CD4-positive, alpha-beta T cell treated with Interleukin-1 beta for 1 hour (primary cell): ENCODE data around the gene ARHGDIA.

Experiments
- DNase-seq, 2 donors: peaks; one replicate each; pipeline ENCODE4 v3.0.0-alpha.2; 2020 to 2022

The ARHGDIA gene

DNA sequence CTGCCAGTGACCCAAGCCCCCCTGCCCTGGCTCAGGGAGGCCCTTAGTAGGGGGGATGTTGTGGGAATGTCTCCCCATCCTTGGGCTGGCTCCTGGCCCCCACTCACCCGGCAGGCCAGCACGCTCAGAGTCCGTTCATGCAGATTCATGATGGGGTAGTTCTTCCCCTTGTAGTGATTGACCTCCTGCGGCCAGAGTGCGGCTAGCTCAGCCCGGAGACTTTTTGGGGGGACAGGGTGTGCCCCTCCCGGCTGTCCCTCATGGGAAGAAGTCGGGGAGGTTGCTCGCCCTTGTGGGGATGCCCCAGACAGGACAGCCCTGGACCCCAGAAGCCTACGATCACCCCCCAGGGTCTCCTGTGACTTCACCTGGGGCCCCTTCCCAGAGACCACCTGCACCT is 34.9 kb upstream of the ARHGDIA start:
- DNase-seq: no peak

- DNase-seq: no peak
Measured at GRCh38 chr17:81905424-81905875, 34.3 kb upstream of the ARHGDIA start.

DNA sequence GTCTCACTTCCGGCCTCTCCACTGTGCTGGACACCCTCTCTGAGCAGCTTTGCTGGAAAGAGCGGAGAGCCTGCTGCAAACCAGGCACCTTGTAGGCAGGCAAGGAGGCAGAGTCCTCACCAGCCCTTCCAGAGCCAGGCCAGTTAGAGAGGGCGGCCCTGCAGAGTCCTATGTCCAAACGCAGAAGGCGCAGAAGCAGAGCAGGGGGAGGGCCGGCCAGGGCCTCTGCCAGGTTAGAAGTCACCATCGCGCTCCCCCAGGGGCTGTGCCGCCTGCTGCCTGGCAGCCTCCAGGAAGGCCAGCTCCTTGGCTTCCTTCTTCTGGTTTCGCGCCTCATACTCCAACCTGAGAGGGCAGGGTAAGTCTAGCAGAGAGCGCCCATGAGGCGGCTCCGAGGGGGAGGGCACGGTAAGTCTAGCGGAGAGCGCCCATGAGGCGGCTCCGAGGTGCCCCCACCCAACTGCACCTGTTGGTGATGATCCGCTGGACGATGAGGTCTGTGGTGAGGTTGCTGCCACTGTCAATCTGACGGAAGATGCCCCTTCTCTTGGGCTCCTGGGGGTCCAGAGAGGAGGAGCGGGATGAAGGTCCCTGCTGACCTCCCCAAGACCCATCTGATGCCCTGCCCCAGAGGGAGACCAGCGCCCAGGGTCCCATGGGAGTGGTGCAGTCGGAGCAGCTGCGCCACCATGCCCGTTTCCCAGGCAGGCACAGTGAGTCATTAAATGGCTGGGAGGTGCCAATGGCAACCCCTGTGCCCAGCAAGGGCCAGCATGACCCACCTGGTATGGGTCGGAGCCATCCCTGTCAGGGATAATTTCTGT is 33.7 kb upstream of the ARHGDIA start:
- no peak for DNase-seq

DNA sequence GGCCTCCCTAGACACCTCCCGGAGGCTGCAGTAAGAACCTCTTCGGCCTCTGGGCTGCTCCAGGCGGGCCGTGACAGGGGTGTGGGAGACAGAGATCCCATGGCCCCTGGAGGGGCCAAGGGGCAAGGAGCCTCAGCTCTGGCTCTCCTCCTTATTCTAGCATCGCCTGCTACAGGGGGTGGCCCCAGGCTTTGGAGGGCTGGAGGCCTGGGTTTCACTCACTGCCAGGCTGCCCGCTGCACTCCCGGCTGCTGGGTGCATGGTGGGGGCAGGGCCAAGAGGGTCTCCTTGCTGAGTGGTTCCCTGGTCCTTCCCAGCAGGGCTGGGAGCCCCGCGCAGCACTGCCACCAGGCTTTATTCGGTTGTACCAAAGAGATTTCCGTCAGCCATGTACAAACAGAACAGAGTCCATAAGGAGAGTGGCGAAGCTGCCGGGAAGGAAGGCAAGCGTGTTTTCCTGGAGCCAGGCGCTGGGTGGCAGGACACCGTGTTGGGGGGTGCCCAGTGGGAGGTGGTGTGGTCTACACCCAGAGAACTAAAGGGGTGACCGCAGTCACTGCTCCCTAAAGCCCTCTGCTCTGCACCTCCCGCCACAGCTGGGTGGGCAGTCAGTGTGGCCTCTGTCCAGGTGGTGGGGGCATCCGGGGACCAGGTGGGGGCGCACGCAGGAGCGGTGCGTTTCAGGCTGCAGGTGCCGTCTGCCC is 32.9 kb upstream of the ARHGDIA start:
- no peak for DNase-seq

DNA sequence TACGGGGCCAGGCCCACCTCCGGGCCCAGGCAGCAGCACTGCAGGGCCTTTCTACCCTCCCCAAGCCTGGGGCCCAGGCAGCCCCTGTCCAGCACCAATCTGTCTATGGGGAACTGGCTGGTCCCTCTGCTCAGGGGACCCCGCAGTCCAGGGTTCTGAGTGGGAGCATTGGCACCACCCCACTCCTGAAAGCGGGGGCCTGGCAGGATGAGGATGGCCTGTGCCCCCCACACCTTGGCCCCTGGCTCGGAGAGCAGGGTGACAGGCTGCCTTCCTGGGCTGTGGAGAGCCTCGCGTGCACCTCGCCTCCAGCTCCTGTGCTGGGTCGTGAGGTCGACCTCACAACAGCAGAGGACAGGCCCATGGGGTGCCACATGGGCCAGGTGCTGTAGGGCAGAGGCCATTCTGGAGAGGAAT is 32.3 kb upstream of the ARHGDIA start:
- DNase-seq: no peak

GRCh38 chr17:81902653-81903414 is 31.7 kb upstream of the ARHGDIA start:
- DNase-seq: no peak

GRCh38 chr17:81902023-81902652 is 31.0 kb upstream of the ARHGDIA start, which contains the start of gene NPB:
NPB (plus strand) TSS chr17:81902238; CDS start chr17:81902278, 40 bp downstream.
- no peak for DNase-seq

GRCh38 chr17:81901167-81902022 is 30.3 kb upstream of the ARHGDIA start:
- DNase-seq: no peak

GRCh38 chr17:81900181-81900820 is 29.2 kb upstream of the ARHGDIA start:
- DNase-seq: no peak

DNA sequence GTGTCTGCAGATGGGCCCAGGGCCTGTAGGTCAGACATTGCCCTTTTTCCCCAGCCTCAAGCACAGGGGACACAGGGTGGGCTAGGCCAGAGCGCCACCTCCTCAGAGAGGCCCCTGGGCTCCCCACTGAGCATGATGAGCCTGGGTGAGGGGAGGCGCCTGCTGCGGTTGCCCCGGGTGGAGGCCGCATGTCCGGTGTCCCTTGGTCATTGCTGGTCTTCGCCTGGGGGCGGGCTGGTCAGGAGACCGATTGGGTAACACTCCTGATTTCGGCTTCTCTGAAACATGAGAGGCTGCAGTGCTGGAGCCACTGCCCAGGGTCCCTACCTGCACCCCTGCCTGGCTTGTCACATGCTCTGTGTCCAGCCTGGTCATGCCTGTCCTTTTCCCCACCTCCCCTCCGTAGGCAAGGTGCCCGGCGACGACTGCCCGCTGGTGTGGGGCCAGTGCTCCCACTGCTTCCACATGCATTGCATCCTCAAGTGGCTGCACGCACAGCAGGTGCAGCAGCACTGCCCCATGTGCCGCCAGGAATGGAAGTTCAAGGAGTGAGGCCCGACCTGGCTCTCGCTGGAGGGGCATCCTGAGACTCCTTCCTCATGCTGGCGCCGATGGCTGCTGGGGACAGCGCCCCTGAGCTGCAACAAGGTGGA is 28.5 kb upstream of the ARHGDIA start:
- DNase-seq: no peak

DNA sequence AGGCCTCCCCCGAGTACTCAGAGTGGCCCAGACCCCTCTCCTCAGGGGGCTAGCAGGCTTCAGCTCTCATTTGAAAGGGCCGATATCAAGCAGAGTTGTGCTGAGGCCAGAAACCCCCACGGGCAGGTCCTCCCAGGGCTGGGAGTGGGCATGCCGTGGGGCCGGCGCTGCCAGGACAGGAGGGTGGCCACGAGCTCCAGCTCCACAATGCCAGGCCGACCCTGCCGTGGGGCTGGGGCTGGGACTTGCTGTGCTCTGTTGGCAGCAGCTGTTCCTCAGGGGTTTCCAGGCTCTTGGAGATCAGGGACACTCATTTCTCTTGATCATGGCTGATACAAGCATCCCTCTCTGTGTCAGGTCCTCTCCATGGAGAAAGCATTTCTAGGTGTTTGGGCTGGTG is 27.7 kb upstream of the ARHGDIA start:
- DNase-seq: no peak

DNA sequence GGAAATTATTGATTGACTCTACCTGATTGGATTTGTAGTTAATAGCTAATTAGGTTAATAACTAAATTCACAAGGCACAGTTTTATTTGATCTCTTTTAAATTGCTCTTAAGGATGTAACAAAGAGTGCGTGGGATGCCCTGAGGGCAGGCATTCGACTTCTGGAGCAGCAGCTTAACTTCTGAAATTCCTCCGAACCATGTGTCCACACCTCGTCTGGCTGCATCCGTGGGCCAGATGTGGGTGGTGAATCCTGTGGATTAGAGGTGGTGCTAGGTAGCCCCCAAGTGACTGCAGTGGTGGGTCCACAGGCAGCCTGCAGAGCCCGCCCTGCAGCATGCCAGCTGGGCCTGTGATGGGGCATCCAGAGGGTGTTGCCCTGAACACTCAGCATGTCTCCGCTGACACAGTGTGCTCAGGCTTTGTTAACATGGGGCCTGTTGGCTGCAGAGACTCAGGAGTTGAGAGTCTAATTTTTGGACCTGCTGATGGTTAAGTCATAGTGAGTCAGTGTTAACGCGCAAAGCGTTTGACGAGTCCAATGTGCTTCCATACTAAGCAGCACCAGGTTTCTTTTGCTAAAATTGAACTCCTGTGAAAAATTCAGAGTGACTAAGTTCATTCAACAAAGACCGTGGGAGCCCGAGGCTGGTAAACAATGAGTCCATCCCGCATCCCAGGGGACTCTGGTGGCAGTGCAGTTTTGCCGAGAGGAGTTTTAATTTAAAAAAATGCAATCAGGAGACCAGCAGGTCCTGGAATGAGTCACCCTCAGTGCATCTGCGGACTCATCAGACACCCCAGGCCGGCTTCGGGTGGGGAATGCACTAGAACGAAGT is 27.1 kb upstream of the ARHGDIA start:
- no peak for DNase-seq

DNA sequence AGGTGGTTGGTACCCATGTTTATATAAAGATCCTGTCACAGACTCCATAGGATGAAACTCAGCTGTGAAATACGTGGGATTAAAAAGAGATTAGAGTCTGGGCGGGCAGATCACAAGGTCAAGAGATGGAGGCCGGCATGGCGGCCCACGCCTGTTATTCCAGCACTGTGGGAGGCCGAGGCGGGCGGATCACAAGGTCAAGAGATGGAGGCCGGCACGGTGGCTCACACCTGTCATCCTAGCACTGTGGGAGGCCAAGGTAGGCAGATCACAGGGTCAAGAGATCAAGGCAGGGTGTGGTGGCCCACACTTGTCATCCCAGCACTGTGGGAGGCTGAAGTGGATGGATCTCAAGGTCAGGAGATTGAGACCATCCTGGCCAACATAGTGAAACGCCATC is 24.3 kb upstream of the ARHGDIA start:
- no peak for DNase-seq

DNA sequence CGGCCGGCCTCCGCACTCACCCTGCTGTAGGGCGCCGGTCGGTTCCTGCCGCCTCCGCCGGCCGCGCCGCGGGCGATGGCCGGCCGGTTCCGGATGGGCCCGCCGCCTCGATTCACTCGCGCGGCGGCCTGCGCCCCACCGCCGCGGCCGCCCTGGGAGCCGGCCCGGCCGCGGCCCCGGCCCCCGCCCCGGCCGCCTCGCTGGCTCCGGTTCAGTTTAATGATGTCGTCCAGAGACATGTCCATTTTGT is 20.1 kb upstream of the ARHGDIA start:
- DNase-seq: no peak

DNA sequence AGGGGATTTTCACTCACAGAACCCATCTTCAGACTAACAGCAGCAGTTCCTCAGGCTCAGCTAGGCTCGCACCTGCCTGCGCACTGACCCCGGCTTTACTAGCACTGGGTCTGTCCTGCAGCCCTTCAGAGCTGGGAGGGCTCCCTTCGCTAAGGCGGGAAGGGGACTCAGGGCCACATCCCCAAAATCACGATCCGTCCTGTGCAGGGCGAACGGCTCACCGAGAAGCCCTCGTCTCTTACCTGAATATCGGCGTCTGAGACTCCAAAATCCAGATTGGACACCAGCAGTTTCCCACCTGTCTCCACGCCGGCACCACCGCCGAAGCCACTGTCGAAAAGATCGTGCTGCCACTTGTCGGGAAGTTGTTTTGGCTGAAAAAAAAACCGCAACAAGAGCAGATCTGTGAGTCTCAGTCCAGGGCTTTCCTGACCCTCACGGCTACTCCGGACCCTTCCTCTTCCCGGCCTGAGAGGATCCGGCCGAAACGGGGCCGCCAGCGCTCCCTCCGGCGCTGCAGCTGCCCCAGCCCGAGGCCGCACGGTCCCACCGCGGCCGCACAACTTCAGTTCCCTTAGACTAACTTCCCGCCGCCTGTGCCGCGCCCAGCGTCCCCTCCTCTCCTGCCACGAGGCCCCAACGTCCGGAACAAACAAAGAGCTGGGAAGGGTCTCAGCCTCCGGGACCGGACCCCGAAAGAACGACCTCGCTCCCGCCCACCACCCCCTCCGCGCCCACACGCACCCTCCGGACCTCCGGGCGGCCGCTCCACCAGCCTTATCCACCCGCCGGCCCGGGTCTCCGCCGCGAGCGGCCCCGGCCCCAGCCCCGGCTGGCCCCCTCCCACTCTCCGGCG is 19.5 kb upstream of the ARHGDIA start:
- no peak for DNase-seq

DNA sequence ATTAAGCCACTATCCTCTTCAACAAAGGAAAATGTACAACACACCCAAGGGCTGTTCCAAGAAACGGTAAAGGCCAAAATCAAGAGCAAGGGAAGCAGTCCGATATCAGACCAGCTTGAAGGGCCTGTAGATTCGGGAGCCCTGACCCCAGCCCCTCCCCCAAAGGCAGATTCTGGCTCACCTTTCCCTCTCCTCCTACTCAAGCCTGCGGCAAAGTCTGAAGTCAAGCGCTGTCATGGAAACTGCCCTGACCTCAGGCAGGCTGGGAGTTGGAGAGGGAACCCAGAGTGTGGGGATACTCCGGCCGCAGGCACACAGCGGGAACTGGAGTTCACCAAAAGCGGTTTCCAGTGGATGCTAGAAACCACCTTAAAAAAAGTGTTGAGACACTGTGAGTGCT is 18.5 kb upstream of the ARHGDIA start:
- DNase-seq: no peak

GRCh38 chr17:81888988-81889595 is 18.0 kb upstream of the ARHGDIA start:
- no peak for DNase-seq

DNA sequence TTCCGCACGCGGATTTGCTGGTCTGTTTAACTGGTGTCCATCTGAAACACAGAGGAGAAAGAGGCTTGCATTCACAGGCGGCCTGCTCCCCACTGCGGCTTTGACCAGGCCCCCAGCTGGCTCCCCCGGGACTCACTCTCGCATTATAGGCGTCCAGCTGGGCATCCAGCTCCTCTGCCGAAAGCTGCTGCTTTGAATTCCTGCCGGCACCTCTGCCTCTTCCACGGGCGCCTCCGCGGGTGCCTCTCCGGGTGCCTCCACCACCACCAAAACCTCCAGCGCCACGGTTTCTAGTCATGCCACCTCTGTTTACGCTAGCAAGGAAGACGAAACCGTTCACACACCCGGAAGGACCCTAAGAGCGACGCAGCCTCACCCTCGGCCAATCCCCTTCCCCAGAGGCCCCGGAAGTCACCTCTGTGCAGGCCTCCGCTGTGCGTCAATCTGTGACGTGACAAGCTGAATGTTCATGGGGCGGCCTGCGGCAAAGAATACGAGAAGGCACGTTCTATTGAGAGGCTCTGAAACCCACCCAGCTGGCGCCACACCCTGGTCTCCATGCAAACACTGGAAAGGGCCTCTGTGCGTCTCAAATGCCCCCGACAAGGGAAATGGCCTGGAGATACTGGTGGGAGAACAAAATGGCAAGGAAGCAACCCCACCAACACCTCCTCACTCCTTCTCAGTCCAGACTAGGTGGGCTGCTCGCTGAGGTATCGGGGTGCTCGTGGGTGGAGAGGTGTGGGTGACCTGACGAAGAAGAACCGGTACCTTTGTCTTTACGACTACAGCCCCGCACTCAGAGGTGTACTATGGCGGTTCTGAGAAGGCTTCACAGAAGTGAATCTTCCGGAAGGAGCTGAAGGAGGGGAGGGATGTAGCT is 17.2 kb upstream of the ARHGDIA start:
- DNase-seq: no peak
